GM19324 (cell line): ENCODE measurements around the gene NRXN2.

Experiments
- ATAC-seq: cut with Tn5 transposase; IDR thresholded peaks from one replicate; pipeline ENCODE4 v1.9.1; 2021; ENCODE audit warnings: mild to moderate bottlenecking, moderate library complexity; ENCODE audit not compliant: unreplicated experiment, low FRiP score

Gene NRXN2

DNA sequence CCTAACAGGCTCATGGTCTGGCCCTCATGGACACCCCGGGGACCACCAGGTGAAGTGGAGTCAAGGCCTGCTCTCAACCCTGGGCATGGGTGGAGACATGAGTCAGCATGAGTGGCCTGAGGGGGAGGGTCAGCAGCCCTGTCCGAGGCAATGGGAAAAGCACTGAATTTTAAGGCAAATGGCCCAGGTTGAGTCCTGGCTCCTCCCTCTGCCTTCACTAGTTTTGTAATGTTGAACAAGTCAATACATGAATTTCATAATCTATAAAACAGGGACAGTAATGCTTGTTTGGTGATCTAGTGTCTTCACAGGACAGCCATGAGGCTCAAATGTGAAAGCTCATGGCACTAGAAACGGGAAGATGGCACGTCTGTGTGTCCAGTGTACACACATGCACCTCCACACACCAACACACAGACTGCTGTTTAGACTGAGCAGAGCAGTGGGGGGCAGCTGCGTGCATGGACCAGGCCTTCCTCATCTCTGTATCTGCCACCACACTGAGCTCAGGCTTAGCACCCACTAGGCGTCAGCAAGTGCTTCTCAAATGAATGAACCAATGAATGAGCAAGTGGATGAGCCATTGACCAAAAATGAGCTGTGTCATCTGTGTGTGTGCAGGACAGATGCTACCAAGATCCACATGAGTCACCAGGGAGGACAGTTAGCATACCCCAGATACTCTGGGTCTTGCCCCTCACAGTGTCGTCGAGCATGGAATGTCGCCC lies 63.4 kb downstream of the NRXN2 start:
- no peak for ATAC-seq

- no peak for ATAC-seq
Observed at GRCh38 chr11:64658265-64658664, 64.7 kb downstream of the NRXN2 start.

- ATAC-seq: no peak
Observed at GRCh38 chr11:64656862-64657261, 66.1 kb downstream of the NRXN2 start.

DNA sequence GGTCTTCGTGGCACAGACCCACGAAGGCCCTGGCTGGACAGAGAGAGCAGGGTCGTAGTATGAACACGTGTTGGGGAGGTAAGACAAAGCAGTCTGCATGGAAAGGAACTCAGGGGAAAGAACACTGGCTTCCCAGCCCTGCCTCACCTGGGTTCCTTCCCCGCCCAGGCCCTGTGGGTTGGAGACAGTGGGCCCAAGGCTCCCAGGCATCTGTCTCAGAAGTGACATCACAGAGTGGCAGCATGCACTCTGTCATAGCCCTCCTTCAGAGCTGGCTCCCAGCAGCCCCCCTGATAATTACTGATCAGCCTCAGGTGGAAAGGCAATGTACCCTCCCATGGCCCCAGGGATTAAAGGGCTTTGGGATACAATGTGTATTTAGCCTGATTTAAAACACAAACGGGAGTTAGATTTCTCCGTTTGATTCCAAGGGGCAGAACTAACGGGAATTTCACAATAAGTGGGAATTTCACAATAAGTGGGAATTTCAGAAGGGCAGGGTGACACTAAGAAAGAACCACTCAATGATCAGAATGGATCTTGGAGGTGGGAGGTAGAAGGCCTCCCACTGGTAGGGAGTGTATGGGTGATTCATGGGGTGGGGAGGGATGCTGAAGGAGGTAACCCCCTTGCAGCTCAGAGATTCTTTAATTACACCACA lies 66.9 kb downstream of the NRXN2 start:
- ATAC-seq: no peak

- no peak for ATAC-seq
Observed at GRCh38 chr11:64654958-64655541, 67.9 kb downstream of the NRXN2 start.

DNA sequence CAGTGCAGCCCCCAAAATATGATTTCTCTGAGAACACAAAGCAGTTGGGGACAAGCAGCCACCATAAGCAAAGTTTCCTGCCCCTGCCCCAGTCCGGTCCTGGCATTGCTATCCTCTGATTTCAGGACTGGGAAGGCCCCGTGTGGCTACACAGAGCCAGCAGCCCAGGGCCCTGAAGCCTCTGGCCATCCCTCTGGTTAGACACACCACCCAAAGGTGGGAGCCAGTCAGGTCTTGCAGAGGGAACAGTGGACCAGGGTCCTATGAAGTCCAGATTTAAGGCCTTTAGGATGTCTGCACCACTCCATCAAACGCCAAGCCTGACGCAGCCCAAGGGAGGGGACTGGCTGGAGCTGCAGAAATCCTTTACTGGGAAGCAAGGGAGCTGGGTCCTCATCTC lies 68.6 kb downstream of the NRXN2 start:
- no peak for ATAC-seq

GRCh38 chr11:64653388-64653973 lies 69.5 kb downstream of the NRXN2 start:
- no peak for ATAC-seq

DNA sequence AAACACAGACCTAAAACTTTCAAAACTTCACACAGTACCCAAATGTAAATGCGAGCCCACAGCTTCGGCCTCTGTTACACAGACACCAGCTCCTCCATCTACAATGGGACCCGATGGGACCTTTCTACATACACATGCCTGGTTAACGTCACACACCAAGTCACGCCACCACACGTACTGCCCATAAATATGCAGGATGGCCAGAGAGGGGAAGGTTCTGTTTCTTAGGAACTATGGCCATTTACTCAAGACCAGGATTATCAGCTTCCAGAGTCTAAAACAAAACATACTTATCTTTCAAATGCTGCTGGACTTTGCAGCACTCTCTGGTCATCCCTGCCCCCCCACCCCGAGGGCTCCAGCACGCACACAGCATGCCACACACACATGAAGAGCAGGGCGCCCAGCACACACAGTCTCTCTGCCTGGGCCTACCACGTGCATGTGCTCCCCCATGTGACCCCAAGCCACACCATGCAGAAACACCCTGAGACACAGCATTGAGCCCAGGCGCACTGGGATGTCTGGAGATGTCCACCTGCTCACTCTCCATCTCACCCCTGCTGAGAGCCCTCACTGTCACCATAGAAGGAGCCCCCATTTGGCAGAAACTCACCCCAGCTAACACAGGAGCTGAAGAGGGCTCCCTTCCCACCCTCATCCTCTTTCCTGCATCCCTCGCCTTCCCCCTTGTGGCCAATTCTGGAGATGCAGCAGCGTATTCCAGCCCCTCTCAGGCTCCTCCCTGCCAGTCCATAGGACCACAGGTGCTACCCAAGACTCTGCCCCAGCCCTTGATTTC lies 70.2 kb downstream of the NRXN2 start:
- ATAC-seq: no peak

GRCh38 chr11:64650923-64651523 lies 72.0 kb downstream of the NRXN2 start:
- ATAC-seq: no peak

- no peak for ATAC-seq
Observed at GRCh38 chr11:64649291-64649697, 73.7 kb downstream of the NRXN2 start.

- ATAC-seq: no peak
Observed at GRCh38 chr11:64648551-64648950, 74.4 kb downstream of the NRXN2 start.

GRCh38 chr11:64647019-64647779 lies 75.8 kb downstream of the NRXN2 start:
- ATAC-seq: no peak

GRCh38 chr11:64644647-64645275 lies 78.2 kb downstream of the NRXN2 start:
- ATAC-seq: no peak

GRCh38 chr11:64643920-64644646 lies 78.9 kb downstream of the NRXN2 start:
- no peak for ATAC-seq

- no peak for ATAC-seq
Observed at GRCh38 chr11:64643256-64643881, 79.6 kb downstream of the NRXN2 start.

DNA sequence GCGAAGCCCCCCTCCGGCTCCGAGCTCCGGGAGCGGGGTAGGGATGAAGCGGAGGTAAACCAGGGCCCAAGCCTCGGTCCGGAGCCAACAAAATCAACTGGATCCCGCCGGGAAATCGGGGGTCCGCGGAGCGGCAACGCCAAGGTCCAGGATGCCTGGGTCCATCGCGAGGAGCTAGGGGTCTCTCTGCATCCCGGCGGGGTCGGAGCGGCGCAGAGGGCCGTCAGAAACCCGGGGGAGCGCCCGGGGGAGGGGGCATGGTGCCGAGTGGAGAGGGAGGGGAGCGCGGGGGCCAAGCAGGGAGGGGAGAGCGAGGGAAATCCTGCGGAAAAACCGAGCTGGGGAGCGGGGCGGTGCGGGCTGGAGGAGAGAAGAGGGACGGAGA lies 80.1 kb downstream of the NRXN2 start:
- ATAC-seq: no peak

- no peak for ATAC-seq
Observed at GRCh38 chr11:64642418-64642735, 80.6 kb downstream of the NRXN2 start.
